Endodermal cell (in vitro differentiated cells): ENCODE data around the gene CHGA. TPM values are rescaled to one million over a fixed set of nuclear protein-coding genes. Genes with fewer than 3 reads are reported as not detected.

ENCODE experiments used
- DNase-seq: peaks from one replicate; pipeline ENCODE4 v3.0.0-alpha.2; 2017
- H3K27ac ChIP-seq: 2 replicates; pipeline ENCODE4 v1.5.1; 2013; ENCODE audit warnings: mild to moderate bottlenecking, low read depth, low read length, moderate library complexity
- H3K27me3 ChIP-seq: 2 replicates; pipeline ENCODE4 v1.6.1; 2013; ENCODE audit warnings: mild to moderate bottlenecking, low read length, moderate library complexity; ENCODE audit not compliant: insufficient read depth, control insufficient read depth, poor library complexity, severe bottlenecking
- H3K36me3 ChIP-seq: 2 replicates; pipeline ENCODE4 v1.7.0; 2013; ENCODE audit warnings: mild to moderate bottlenecking, low read length, moderate library complexity; ENCODE audit not compliant: control insufficient read depth, insufficient read depth
- H3K4me1 ChIP-seq: one replicate; pipeline ENCODE4 v1.7.0; 2013; ENCODE audit warnings: low read length; ENCODE audit not compliant: control insufficient read depth, insufficient read depth
- H3K4me3 ChIP-seq: 2 replicates; pipeline ENCODE4 v1.5.1; 2013; ENCODE audit warnings: mild to moderate bottlenecking, low read length, moderate library complexity
- H3K9ac ChIP-seq: 2 replicates; pipeline ENCODE4 v1.6.1; 2013; ENCODE audit warnings: mild to moderate bottlenecking, low read length, moderate library complexity; ENCODE audit not compliant: poor library complexity, severe bottlenecking; ENCODE audit errors: extremely low read depth
- H3K9me3 ChIP-seq: 2 replicates; pipeline ENCODE4 v1.6.1; 2013; ENCODE audit warnings: mild to moderate bottlenecking, low read length, moderate library complexity; ENCODE audit not compliant: control insufficient read depth
- H3K27ac Mint-ChIP-seq: 2 replicates; pipeline ENCODE4 v1.8.0; 2020; ENCODE audit warnings: mixed read lengths
- H3K27me3 Mint-ChIP-seq: 2 replicates; pipeline ENCODE4 v1.8.0; 2021; ENCODE audit warnings: mild to moderate bottlenecking, mixed read lengths; ENCODE audit not compliant: insufficient read depth
- H3K36me3 Mint-ChIP-seq: 2 replicates; pipeline ENCODE4 v1.8.0; 2020; ENCODE audit warnings: low read depth, mixed read lengths
- H3K4me1 Mint-ChIP-seq: 2 replicates; pipeline ENCODE4 v1.8.0; 2020; ENCODE audit warnings: mixed read lengths
- H3K4me3 Mint-ChIP-seq: 2 replicates; pipeline ENCODE4 v1.8.0; 2020; ENCODE audit warnings: mild to moderate bottlenecking, moderate library complexity, mixed read lengths
- H3K9me3 Mint-ChIP-seq: 2 replicates; pipeline ENCODE4 v1.8.0; 2020; ENCODE audit warnings: mild to moderate bottlenecking, mixed read lengths
- CTCF ChIP-seq: fragments of 200-600 bp; sonication (generic); conservative IDR thresholded peaks from 2 replicates; pipeline ENCODE4 v1.5.0; 2021; ENCODE audit warnings: antibody characterized with exemption, mild to moderate bottlenecking
- WGBS, 2 experiments: methylation state at CpG; one replicate each; pipeline versions ENCODE4 v1.1.5 to v1.1.7; 2013; ENCODE audit warnings: missing lambda C conversion rate in 2 of 2, mixed read lengths in 1 of 2; ENCODE audit not compliant: insufficient coverage in 1 of 2, insufficient read length in 1 of 2; 5-methylcytosine and 5-hydroxymethylcytosine counted together
- total RNA-seq, 2 donors: library from RNA; stranded (reverse); fragmentation: NEBNext Ultra II Directional in 1 of 2; extraction: Animal tissue kit (Norgen Biotek cat#: 25700) in 1 of 2; gene quantifications; 2 replicates in 1 of 2; 3 replicates in 1 of 2; pipeline ENCODE4 v1.2.1, GENCODE V29; 2021

CHGA gene
- total RNA-seq, 2 donors from 2014 or later = 4.6 TPM

GRCh38 chr14:92925446-92925845 is 2.5 kb downstream of the CHGA start:
- DNase-seq = no peak
- 73 to 78% methylated on average over 5 to 6 of the region's 6 CpGs for WGBS, 2 experiments
- Histone ChIP-seq H3K36me3 (no peaks in the 10 kb centered on the region), H3K9ac (no peak overlapping the region), H3K9me3 (no peaks in the 10 kb centered on the region), H3K4me3 (no peak overlapping the region), H3K27me3 (peaks cover 14% of the 10 kb centered on the region), H3K4me1 (peaks cover 9% of the 10 kb centered on the region), H3K27ac (no peak overlapping the region)
- Mint-ChIP-seq H3K4me3 (no peak overlapping the region), H3K4me1 (peaks cover 2% of the 10 kb centered on the region), H3K27me3 (peaks cover 22% of the 10 kb centered on the region), H3K36me3 (no peaks in the 10 kb centered on the region), H3K27ac (no peak overlapping the region), H3K9me3 (no peaks in the 10 kb centered on the region)
- no peak for TF ChIP-seq CTCF

GRCh38 chr14:92926180-92926845 is 3.4 kb downstream of the CHGA start:
- Histone ChIP-seq H3K4me1 (peaks cover 9% of the 10 kb centered on the region), H3K27me3 (peaks cover 14% of the 10 kb centered on the region), H3K4me3 (no peak overlapping the region), H3K9ac (no peak overlapping the region), H3K27ac (no peak overlapping the region), H3K9me3 (no peaks in the 10 kb centered on the region), H3K36me3 (no peaks in the 10 kb centered on the region)
- Mint-ChIP-seq H3K27me3 (peaks cover 13% of the 10 kb centered on the region), H3K36me3 (no peaks in the 10 kb centered on the region), H3K9me3 (no peaks in the 10 kb centered on the region), H3K4me1 (peaks cover 2% of the 10 kb centered on the region), H3K27ac (no peak overlapping the region), H3K4me3 (no peak overlapping the region)
- no peak for DNase-seq
- WGBS, 2 experiments = 84 to 100% methylated on average over 2 to 5 of the region's 5 CpGs
- TF ChIP-seq CTCF = no peak

- H3K36me3 Mint-ChIP-seq = no peaks in the 10 kb centered on the region
- DNase-seq = no peak
- H3K27me3 Mint-ChIP-seq = peaks cover 7% of the 10 kb centered on the region
- no peak overlapping the region for H3K27ac Mint-ChIP-seq
- peaks cover 2% of the 10 kb centered on the region for H3K4me1 Mint-ChIP-seq
- no peak overlapping the region for H3K9ac ChIP-seq
- H3K27ac ChIP-seq = no peak overlapping the region
- peaks cover 9% of the 10 kb centered on the region for H3K4me1 ChIP-seq
- TF ChIP-seq CTCF = no peak
- no peaks in the 10 kb centered on the region for H3K9me3 Mint-ChIP-seq
- 92 to 96% methylated on average over 3 of the region's 3 CpGs for WGBS, 2 experiments
- H3K27me3 ChIP-seq = peaks cover 9% of the 10 kb centered on the region
- H3K4me3 ChIP-seq = no peak overlapping the region
- no peaks in the 10 kb centered on the region for H3K36me3 ChIP-seq
- no peak overlapping the region for H3K4me3 Mint-ChIP-seq
- H3K9me3 ChIP-seq = no peaks in the 10 kb centered on the region
These were observed 4.0 kb downstream of the CHGA start for GRCh38 chr14:92926931-92927330.
